Transverse colon (tissue), 4 donors: ENCODE measurements around the gene HHATL.
"Not testable (repeated sequence)": the region's sequence is repeated elsewhere in the genome, so short reads cannot be mapped to it uniquely, and the experiment has no call there.

Experiments used
- EP300 ChIP-seq: sonication (generic); formaldehyde crosslinking; IDR thresholded peaks from one replicate; pipeline ENCODE4 v1.6.1; 2017; ENCODE audit warnings: antibody characterized with exemption, low read depth
- POLR2A ChIP-seq: fragments of 450-650 bp; IDR thresholded peaks from one replicate; pipeline ENCODE4 v1.6.1; 2016; ENCODE audit warnings: antibody characterized with exemption, mild to moderate bottlenecking, moderate library complexity
- POLR2AphosphoS5 ChIP-seq, 3 donors: sonication (generic); formaldehyde crosslinking; IDR thresholded peaks; one replicate each; pipeline ENCODE4 v1.6.1; 2016; ENCODE audit warnings: antibody characterized with exemption in 3 of 3
- TF ChIP-seq, protein P1 (sequence below), 5 experiments: fragments of 200-600 bp in 3 of 5; fragments of 450-650 bp in 2 of 5; sonication (generic) in 3 of 5; IDR thresholded peaks; 1 replicate in 2 of 5; 2 replicates in 3 of 5; pipeline ENCODE4 v1.5.1; 2016 to 2017; ENCODE audit warnings: antibody characterized with exemption in 5 of 5, inconsistent platforms in 3 of 5, mild to moderate bottlenecking in 2 of 5, moderate library complexity in 1 of 5

DNA sequence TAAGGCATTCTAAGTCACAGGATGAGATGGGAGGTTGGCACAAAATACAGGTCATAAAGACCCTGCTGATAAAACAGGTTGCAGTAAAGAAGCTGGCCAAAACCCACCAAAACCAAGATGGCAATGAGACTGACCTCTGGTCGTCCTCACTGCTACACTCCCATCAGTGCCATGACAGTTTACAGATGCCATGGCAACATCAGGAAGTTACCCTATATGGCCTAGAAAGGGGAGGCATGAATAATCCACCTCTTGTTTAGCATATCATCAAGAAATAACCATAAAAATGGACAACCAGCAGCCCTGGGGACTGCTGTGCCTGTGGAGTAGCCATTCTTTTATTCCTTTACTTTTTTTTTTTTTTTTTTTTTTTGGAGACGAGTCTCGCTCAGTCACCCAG lies 19.8 kb upstream of the HHATL start:
- TF ChIP-seq, protein P1, sequence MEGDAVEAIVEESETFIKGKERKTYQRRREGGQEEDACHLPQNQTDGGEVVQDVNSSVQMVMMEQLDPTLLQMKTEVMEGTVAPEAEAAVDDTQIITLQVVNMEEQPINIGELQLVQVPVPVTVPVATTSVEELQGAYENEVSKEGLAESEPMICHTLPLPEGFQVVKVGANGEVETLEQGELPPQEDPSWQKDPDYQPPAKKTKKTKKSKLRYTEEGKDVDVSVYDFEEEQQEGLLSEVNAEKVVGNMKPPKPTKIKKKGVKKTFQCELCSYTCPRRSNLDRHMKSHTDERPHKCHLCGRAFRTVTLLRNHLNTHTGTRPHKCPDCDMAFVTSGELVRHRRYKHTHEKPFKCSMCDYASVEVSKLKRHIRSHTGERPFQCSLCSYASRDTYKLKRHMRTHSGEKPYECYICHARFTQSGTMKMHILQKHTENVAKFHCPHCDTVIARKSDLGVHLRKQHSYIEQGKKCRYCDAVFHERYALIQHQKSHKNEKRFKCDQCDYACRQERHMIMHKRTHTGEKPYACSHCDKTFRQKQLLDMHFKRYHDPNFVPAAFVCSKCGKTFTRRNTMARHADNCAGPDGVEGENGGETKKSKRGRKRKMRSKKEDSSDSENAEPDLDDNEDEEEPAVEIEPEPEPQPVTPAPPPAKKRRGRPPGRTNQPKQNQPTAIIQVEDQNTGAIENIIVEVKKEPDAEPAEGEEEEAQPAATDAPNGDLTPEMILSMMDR (IDR thresholded peaks at IDR 0.05) = not testable (repeated sequence)
- not testable (repeated sequence) for TF ChIP-seq POLR2AphosphoS5 (IDR thresholded peaks at IDR 0.05); POLR2A; EP300
